OCI-LY1 (cell line): ENCODE data around the gene TRIM2.

Experiments
- H2AFZ ChIP-seq: fragments of 200-600 bp; sonication (generic), shearing (Covaris generic); 2 replicates; pipeline ENCODE4 v1.6.0; 2014; ENCODE audit warnings: antibody characterized with exemption, mild to moderate bottlenecking, low read length
- H3F3A ChIP-seq: fragments of 200-600 bp; sonication (generic), shearing (Covaris generic); 2 replicates; pipeline ENCODE4 v1.6.0; 2014; ENCODE audit warnings: mild to moderate bottlenecking, antibody characterized with exemption, low read length, moderate library complexity; ENCODE audit not compliant: insufficient read depth
- H3K27ac ChIP-seq: fragments of 200-600 bp; sonication (generic); 2 replicates; pipeline ENCODE4 v1.5.1; 2014; ENCODE audit warnings: low read length, mixed run types, mild to moderate bottlenecking, low read depth; ENCODE audit not compliant: poor library complexity, severe bottlenecking
- H3K27me3 ChIP-seq: fragments of 200-600 bp; sonication (generic); 2 replicates; pipeline ENCODE4 v1.6.0; 2014; ENCODE audit warnings: antibody characterized with exemption, mild to moderate bottlenecking, low read length, moderate library complexity; ENCODE audit not compliant: insufficient read depth
- H3K36me3 ChIP-seq: fragments of 200-600 bp; sonication (generic); 2 replicates; pipeline ENCODE4 v1.6.1; 2014; ENCODE audit warnings: mild to moderate bottlenecking, antibody characterized with exemption, low read length, moderate library complexity, mixed read lengths; ENCODE audit not compliant: insufficient read depth
- H3K4me1 ChIP-seq: fragments of 200-600 bp; sonication (generic); 2 replicates; pipeline ENCODE4 v1.5.1; 2014; ENCODE audit warnings: mild to moderate bottlenecking, low read length, moderate library complexity; ENCODE audit not compliant: insufficient read depth, severe bottlenecking
- H3K4me2 ChIP-seq: fragments of 200-600 bp; sonication (generic), shearing (Covaris generic); 2 replicates; pipeline ENCODE4 v1.6.1; 2014; ENCODE audit warnings: low read length
- H3K4me3 ChIP-seq: fragments of 200-600 bp; sonication (generic); 2 replicates; pipeline ENCODE4 v1.5.1; 2014; ENCODE audit warnings: low read length, low read depth, mild to moderate bottlenecking, mixed read lengths; ENCODE audit not compliant: poor library complexity, severe bottlenecking
- H3K79me2 ChIP-seq: fragments of 200-600 bp; shearing (Covaris generic); 2 replicates; pipeline ENCODE4 v1.6.1; 2016; ENCODE audit warnings: mixed run types, low read length, mixed read lengths; ENCODE audit not compliant: insufficient read depth
- H3K9ac ChIP-seq: fragments of 200-600 bp; sonication (generic), shearing (Covaris generic); 2 replicates; pipeline ENCODE4 v1.6.1; 2014; ENCODE audit warnings: mild to moderate bottlenecking, low read length, mixed read lengths
- H3K9me2 ChIP-seq: fragments of 200-600 bp; sonication (generic), shearing (Covaris generic); 2 replicates; pipeline ENCODE4 v1.6.1; 2014; ENCODE audit warnings: low read depth, mild to moderate bottlenecking, low read length, mixed read lengths
- H3K9me3 ChIP-seq: fragments of 200-600 bp; shearing (Covaris generic); 2 replicates; pipeline ENCODE4 v1.6.1; 2014; ENCODE audit warnings: low read length, mixed read lengths
- H4K20me1 ChIP-seq: fragments of 200-600 bp; sonication (generic), shearing (Covaris generic); 2 replicates; pipeline ENCODE4 v1.6.0; 2016; ENCODE audit warnings: mild to moderate bottlenecking, low read length; ENCODE audit not compliant: insufficient read depth
- EZH2 ChIP-seq: fragments of 200-600 bp; sonication (generic), shearing (Covaris generic); IDR thresholded peaks from 2 replicates; pipeline ENCODE4 v1.8.0; 2017; ENCODE audit warnings: borderline replicate concordance, mixed run types, mild to moderate bottlenecking, antibody characterized with exemption, low read length, moderate library complexity, mixed read lengths
- TF ChIP-seq, protein P1 (sequence below): fragments of 200-600 bp; sonication (generic), shearing (Covaris generic); IDR thresholded peaks from 2 replicates; pipeline ENCODE4 v1.5.1; 2017; ENCODE audit warnings: mild to moderate bottlenecking, antibody characterized with exemption, low read length, moderate library complexity, mixed read lengths

The TRIM2 gene

DNA sequence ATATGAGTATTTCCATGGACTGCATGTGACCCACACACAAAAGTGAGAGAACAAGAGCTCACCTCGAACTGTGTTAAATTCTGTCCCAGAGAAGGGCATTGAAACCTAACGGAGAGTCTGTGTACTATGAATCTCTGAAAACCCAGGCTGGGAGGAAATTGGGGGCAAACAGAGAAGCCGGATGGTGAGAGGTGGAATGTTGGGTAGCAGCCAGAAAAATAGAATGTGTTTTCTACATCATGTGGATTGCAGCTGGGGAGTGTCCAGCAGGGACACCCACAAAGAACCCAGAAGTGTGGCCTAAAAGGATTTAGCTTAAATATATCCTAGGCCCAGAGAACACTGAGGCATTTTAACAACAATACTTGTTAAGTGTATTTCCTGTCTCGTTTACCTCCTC is 178.9 kb downstream of the TRIM2 start:
- Histone ChIP-seq H3K27me3 (no peaks in the 10 kb centered on the region), H3K9me3 (no peaks in the 10 kb centered on the region), H3K4me2 (no peak overlapping the region), H3K36me3 (peaks cover 37% of the 10 kb centered on the region), H3F3A (no peaks in the 10 kb centered on the region), H3K79me2 (no peaks in the 10 kb centered on the region), H2AFZ (no peak overlapping the region), H4K20me1 (no peaks in the 10 kb centered on the region), H3K4me1 (peaks cover 22% of the 10 kb centered on the region), H3K9ac (no peak overlapping the region), H3K27ac (peak overlapping the region; percentile 52), H3K9me2 (no peaks in the 10 kb centered on the region), H3K4me3 (no peak overlapping the region)
- TF ChIP-seq EZH2, result no peak

DNA sequence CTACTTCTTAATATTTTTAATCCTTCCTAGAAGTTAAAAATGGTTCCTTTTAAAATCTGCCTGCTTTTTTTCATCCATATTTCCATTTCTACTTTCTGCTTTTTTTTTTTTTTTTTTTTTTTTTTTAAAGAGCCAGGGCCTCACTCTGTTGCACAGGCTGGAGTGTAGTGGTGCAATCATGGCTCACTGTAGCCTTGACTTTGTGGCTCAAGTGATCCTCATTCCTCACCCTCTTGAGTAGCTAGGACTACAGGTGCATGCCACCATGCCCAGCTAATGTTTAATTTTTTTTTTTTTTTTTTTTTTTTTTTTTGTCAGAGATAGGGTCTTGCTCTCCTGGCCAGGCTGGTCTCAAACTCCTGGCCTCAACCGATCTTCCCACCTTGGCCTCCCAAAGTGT is 179.9 kb downstream of the TRIM2 start:
- Histone ChIP-seq H3K36me3 (peaks cover 42% of the 10 kb centered on the region), H3K9ac (no peak overlapping the region), H3K4me1 (peaks cover 12% of the 10 kb centered on the region), H3K4me2 (no peak overlapping the region), H2AFZ (no peak overlapping the region), H3K79me2 (no peaks in the 10 kb centered on the region), H3F3A (no peaks in the 10 kb centered on the region), H4K20me1 (no peaks in the 10 kb centered on the region), H3K27ac (no peak overlapping the region), H3K4me3 (no peak overlapping the region), H3K9me2 (no peaks in the 10 kb centered on the region), H3K27me3 (no peaks in the 10 kb centered on the region), H3K9me3 (no peaks in the 10 kb centered on the region)
- TF ChIP-seq EZH2, result no peak
- TF ChIP-seq, protein P1, sequence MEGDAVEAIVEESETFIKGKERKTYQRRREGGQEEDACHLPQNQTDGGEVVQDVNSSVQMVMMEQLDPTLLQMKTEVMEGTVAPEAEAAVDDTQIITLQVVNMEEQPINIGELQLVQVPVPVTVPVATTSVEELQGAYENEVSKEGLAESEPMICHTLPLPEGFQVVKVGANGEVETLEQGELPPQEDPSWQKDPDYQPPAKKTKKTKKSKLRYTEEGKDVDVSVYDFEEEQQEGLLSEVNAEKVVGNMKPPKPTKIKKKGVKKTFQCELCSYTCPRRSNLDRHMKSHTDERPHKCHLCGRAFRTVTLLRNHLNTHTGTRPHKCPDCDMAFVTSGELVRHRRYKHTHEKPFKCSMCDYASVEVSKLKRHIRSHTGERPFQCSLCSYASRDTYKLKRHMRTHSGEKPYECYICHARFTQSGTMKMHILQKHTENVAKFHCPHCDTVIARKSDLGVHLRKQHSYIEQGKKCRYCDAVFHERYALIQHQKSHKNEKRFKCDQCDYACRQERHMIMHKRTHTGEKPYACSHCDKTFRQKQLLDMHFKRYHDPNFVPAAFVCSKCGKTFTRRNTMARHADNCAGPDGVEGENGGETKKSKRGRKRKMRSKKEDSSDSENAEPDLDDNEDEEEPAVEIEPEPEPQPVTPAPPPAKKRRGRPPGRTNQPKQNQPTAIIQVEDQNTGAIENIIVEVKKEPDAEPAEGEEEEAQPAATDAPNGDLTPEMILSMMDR, result no peak

DNA sequence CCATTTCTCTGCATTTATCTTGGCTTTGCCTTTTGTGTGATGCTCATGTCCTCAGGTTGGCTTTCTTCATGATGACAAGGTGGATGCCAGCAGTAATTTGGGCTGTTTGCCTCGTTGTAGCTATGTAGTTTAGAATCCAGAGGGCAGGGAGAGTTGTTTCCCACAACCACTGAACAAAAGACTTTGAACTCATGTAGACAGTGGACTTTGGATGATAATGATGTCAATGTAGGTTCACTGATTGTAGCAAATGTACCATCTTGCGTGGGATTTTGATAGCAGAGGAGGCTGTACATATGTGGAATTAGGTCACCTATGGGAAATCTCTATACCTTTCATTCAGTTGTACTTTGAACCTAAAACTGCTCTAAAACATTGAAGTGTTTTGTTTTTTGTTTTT is 181.5 kb downstream of the TRIM2 start:
- H3K4me2 ChIP-seq, result no peak overlapping the region
- no peak overlapping the region for H2AFZ ChIP-seq
- H3K4me3 ChIP-seq, result no peak overlapping the region
- no peaks in the 10 kb centered on the region for H3F3A ChIP-seq
- no peak overlapping the region for H3K9ac ChIP-seq
- no peaks in the 10 kb centered on the region for H3K79me2 ChIP-seq
- peaks cover 38% of the 10 kb centered on the region for H3K36me3 ChIP-seq
- no peaks in the 10 kb centered on the region for H3K9me3 ChIP-seq
- no peak for TF ChIP-seq EZH2
- TF ChIP-seq, protein P1, result no peak
- no peaks in the 10 kb centered on the region for H4K20me1 ChIP-seq
- no peaks in the 10 kb centered on the region for H3K9me2 ChIP-seq
- H3K27me3 ChIP-seq, result no peaks in the 10 kb centered on the region
- peaks cover 8% of the 10 kb centered on the region for H3K4me1 ChIP-seq
- H3K27ac ChIP-seq, result no peak overlapping the region

DNA sequence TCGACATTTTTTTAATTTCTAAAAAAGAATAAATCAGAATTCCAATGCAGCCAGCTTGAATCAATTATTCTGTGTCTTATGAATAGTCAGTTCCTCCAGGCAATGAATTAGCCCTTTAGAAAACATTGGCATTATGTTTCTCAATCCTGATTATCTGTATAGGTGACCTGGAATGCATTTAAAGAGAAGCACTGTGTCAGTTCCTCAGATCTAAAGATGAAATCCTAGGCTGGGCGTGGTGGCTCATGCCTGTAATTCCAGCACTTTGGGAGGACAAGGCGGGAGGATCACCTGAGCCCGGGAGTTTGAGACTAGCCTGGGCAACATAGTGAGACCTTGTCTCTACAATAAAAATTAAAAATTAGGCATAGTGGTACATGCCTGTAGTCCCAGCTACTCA is 183.7 kb downstream of the TRIM2 start:
- TF ChIP-seq, protein P1, result no peak
- no peak for TF ChIP-seq EZH2
- Histone ChIP-seq H3F3A (no peaks in the 10 kb centered on the region), H3K4me2 (no peak overlapping the region), H3K4me1 (peaks cover 7% of the 10 kb centered on the region), H4K20me1 (no peaks in the 10 kb centered on the region), H3K9ac (no peak overlapping the region), H3K9me2 (no peaks in the 10 kb centered on the region), H3K4me3 (no peak overlapping the region), H3K27me3 (no peaks in the 10 kb centered on the region), H3K27ac (no peak overlapping the region), H3K79me2 (no peaks in the 10 kb centered on the region), H2AFZ (no peak overlapping the region), H3K36me3 (peaks cover 48% of the 10 kb centered on the region), H3K9me3 (no peaks in the 10 kb centered on the region)
